Caki2 (cell line): ENCODE results near the gene BTAF1. TPM values are rescaled to one million over a fixed set of nuclear protein-coding genes. Genes with fewer than 3 reads are reported as not detected.
A peak's percentile ranks its signal among the peaks of the same experiment; 100 is the strongest.

Experiments used
- DNase-seq: peaks from one replicate; pipeline ENCODE4 v3.0.0-alpha.2; 2015; ENCODE audit warnings: low read depth
- in situ Hi-C: cut with HindIII; loops from 2 replicates; pipeline ENCODE4 v1.10.0; 2016; ENCODE audit warnings: low sequenced_read_pairs, low pct_unique_long_range_greater_than_20kb, mixed read lengths
- total RNA-seq: library from RNA; depleted of rRNA; stranded (reverse); fragments of >200 nt; shearing (Covaris generic); gene quantifications from 2 replicates; pipeline ENCODE4 v1.2.3, GENCODE V29; 2014; ENCODE audit warnings: low replicate concordance

Gene BTAF1
- total RNA-seq, 1 experiment from 2014 or later: 4.4 TPM

- in situ Hi-C loops: no loop called here
- DNase-seq: peak; percentile 64
Measured at GRCh38 chr10:91901784-91902677, 21.5 kb upstream of the BTAF1 start.

GRCh38 chr10:91907033-91907594 is 16.5 kb upstream of the BTAF1 start:
- in situ Hi-C loops: no loop called here
- no peak for DNase-seq

DNA sequence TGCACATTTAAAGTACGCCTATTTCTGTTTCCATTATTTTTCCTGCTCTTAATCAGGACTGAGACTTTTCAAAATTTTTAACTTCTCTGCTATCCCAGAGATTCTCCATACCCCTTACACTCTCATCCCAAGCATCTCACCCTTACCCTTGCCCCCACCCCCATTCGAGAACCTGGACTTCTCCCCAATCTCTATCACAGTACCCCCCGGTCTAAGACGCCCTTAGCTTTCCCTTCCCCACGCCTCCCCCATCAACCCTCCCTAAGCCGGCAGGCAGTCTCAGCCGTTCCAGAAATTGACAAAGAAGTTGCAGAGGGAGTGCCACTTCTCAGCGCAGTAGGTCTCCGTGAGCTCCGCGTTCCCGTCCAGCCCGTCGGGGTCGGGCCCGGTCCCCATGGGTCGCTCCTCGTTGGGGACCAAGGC is 15.6 kb upstream of the BTAF1 start:
- in situ Hi-C loops: no loop called here

GRCh38 chr10:91908337-91909116 is 15.0 kb upstream of the BTAF1 start:
- peak; percentile 88 for DNase-seq
- in situ Hi-C loops: no loop called here

More for the DNA sequence above, 15.6 kb upstream of the BTAF1 start:
- DNase-seq: no peak

DNA sequence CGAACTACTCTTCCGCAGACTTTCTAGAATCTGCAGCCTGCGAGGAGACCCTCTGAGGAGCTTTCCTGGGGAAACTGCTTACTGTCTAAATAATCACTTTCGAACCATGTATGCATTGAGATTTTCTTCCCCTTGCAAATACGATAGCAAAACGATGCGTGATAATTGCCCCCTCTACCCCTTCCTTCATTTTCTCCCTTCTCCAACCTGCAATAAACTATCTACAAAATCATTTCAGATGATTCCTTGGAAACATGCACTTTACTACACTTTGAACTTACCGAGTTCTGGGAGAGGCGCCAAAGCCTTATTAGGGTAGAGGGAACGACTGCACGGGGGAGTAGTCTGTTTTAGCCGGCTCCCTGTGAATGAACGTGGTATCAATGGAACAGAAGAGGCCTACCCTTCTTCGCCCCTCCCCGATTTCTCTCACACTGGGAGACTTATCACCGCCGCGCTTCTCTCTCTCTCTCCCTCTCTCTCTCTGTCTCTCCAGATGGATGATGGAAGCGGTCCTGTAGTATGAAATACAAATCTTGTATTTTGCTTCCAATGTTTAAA is 14.4 kb upstream of the BTAF1 start, which contains the start of gene FGFBP3:
Gene FGFBP3, minus strand, starts transcription at position 370 of the 561 bp plus-strand sequence. CDS start 517 bp downstream, outside the sequence.
- in situ Hi-C loops: no loop called here
- DNase-seq: no peak

DNA sequence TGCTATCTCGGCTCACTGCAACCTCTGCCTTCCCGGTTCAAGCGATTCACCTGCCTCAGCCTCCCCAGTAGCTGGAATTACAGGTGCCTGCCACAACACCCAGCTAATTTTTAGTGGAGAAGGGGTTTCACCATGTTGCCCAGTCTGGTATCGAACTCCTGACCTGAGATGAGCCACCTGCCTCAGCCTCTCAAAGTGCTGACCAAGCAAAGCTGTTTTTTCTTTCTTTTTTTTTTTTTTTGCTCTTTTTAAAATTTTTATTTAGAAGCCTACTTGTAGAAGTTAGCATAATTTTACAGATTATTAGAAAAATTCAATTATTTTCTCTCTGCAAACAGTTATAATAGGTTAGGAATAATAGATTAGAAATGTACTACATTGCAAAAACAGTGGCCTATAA is 13.1 kb upstream of the BTAF1 start:
- in situ Hi-C loops: no loop called here
- no peak for DNase-seq

DNA sequence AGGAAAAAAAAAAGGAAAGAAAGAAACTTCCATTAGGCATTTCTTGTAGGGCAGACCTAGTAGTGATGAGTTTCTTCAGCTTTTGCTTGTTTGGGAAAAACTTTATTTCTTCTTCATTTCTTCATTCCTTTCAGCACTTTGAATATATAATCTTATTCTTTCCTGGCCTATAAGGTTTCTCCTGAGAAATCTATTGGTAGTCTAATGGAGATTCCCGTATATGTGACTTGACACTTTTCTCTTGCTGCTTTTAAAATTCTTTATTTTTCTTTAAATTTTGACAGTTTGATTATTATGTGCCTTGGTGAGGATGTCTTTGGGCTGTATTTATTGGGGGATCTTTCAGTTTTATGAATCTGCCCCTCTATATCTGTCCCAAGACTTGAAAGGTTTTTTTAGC is 3.9 kb upstream of the BTAF1 start:
- DNase-seq: no peak
- in situ Hi-C loops: no loop called here

- in situ Hi-C loops: no loop called here
- no peak for DNase-seq
Measured at GRCh38 chr10:91924212-91925021, 847 bp downstream of the BTAF1 start.

DNA sequence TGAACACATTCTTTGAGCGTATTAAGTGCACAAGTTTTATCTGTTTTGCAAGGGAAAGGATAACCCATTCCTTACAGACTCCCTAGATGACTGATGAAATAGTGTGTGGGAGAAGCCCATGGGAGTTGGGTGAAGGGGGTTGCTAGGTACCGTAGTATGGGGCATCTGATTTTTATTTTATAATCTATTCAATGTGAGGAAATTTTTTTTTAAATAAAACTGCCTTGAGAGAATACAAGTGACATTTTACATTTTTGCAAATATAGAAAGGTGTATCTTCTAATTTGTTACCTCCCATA is 1.4 kb downstream of the BTAF1 start:
- DNase-seq: no peak
- in situ Hi-C loops: no loop called here

GRCh38 chr10:91930939-91931338 is 7.4 kb downstream of the BTAF1 start:
- in situ Hi-C loops: no loop called here
- DNase-seq: no peak

- in situ Hi-C loops: no loop called here
- no peak for DNase-seq
Measured at GRCh38 chr10:91931526-91932190, 8.1 kb downstream of the BTAF1 start.

- in situ Hi-C loops: no loop called here
- DNase-seq: no peak
Measured at GRCh38 chr10:91932737-91933136, 9.2 kb downstream of the BTAF1 start.

- in situ Hi-C loops: no loop called here
Measured at GRCh38 chr10:91935886-91936285, 12.3 kb downstream of the BTAF1 start.

DNA sequence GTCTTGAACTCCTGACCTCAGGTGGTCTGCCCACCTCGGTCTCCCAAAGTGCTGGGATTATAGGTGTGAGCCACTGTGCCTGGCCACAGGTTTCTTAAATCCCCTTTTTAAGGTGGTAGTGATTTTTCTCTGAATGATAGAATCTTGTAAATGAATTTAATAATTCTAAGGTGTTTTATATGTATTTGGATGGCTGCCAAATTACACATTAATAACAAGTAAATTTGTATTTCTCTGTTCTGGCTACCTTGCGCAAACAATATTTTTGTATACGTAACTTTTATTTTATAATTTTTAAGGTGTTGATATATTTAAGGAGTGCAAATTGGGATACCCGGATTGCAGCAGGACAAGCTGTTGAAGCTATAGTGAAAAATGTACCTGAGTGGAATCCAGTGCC is 16.1 kb downstream of the BTAF1 start:
- in situ Hi-C loops: no loop called here
- no peak for DNase-seq

More at GRCh38 chr10:91935886-91936285, 12.3 kb downstream of the BTAF1 start:
- DNase-seq: no peak

- DNase-seq: no peak
- in situ Hi-C loops: no loop called here
Measured at GRCh38 chr10:91941426-91941825, 17.9 kb downstream of the BTAF1 start.

DNA sequence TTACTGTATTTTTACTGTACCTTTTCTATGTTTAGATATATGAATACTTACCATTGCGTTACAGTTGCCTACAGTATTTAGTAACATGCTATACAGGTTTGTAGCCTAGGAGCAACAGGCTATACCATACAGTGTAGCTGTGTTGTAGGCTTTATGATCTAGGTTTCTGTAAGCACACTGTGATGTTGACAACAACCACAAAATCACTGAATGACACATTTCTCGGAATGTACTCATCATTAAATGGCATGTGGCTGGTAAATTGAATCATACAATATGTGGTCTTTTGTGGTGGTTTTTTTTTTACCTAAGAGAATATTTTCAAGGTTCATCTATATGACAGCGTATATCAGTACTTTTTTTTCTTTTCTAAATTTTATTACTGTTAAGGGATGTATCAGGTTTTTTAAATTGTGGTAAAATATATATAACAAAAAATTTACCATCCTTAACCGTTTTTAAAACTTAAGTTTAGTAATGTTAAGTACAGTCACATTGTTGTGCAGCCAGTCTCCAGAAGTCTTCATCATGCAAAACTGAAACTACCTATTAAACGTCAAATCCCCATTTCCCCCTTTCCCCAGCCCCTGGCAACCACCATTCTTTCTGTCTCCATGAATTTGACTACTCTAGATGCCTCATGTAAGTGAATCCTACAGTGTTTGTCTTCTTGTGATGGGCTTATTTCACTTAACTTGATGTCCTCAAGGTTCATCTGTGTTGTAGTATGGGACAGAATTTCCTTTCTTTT is 21.5 kb downstream of the BTAF1 start:
- no peak for DNase-seq
- in situ Hi-C loops: no loop called here

- no peak for DNase-seq
Measured at GRCh38 chr10:91953600-91954160, 30.1 kb downstream of the BTAF1 start.

More at GRCh38 chr10:91953600-91954160, 30.1 kb downstream of the BTAF1 start:
- in situ Hi-C loops: no loop called here
